Brain microvascular endothelial cell (primary cell): Measurements from ENCODE around the gene PSORS1C1.

ENCODE experiments used
- DNase-seq: peaks from one replicate; pipeline ENCODE4 v3.0.0-alpha.2; 2020
- H3K27ac ChIP-seq: fragments of 250-450 bp; sonication (Bioruptor Pico); 2 replicates; pipeline ENCODE4 v1.5.1; 2020; ENCODE audit warnings: mild to moderate bottlenecking, moderate library complexity
- H3K27me3 ChIP-seq: fragments of 250-450 bp; sonication (Bioruptor Pico); replicated peaks from 2 replicates; pipeline ENCODE4 v1.5.1; 2020; ENCODE audit warnings: mild to moderate bottlenecking
- H3K36me3 ChIP-seq: fragments of 250-450 bp; sonication (Bioruptor Pico); replicated peaks from 2 replicates; pipeline ENCODE4 v1.5.1; 2020; ENCODE audit warnings: mild to moderate bottlenecking
- H3K4me3 ChIP-seq: 2 replicates; pipeline ENCODE4 v1.5.1; 2011; ENCODE audit warnings: low read depth, mild to moderate bottlenecking, control low read depth, low read length, moderate library complexity
- CTCF ChIP-seq: IDR thresholded peaks from 2 replicates; pipeline ENCODE4 v1.5.1; 2011; ENCODE audit warnings: low read depth, mild to moderate bottlenecking, moderate library complexity, low read length, control low read depth, inconsistent platforms; ENCODE audit errors: missing control alignments
- in situ Hi-C: cut with HindIII; loops from 2 replicates; pipeline ENCODE4 v1.10.0; 2017; ENCODE audit warnings: low sequenced_read_pairs, low pct_ligation_motif_present

Gene PSORS1C1

GRCh38 chr6:31132806-31133205 is 18.2 kb downstream of the PSORS1C1 start:
- H3K36me3 ChIP-seq: no peaks in the 10 kb centered on the region
- peaks cover 4% of the 10 kb centered on the region for H3K27me3 ChIP-seq
- no peak overlapping the region for H3K4me3 ChIP-seq
- DNase-seq: no peak
- H3K27ac ChIP-seq: no peak overlapping the region
- in situ Hi-C loops: no loop called here
- no peak for TF ChIP-seq CTCF

- DNase-seq: no peak
- H3K27me3 ChIP-seq: no peaks in the 10 kb centered on the region
- TF ChIP-seq CTCF: no peak
- H3K36me3 ChIP-seq: no peaks in the 10 kb centered on the region
- no peak overlapping the region for H3K4me3 ChIP-seq
- H3K27ac ChIP-seq: no peak overlapping the region
- in situ Hi-C loops: no loop called here
These were observed 21.1 kb downstream of the PSORS1C1 start for GRCh38 chr6:31135710-31136109.

GRCh38 chr6:31138982-31139381 is 24.4 kb downstream of the PSORS1C1 start, which contains the start of gene PSORS1C2:
TSS of gene PSORS1C2 (minus strand) at chr6:31139066. CDS start at chr6:31139026, 40 bp downstream.
- TF ChIP-seq CTCF: no peak
- H3K4me3 ChIP-seq: no peak within 1 kb of the TSS
- DNase-seq: no peak
- in situ Hi-C loops: no loop called here
- H3K27me3 ChIP-seq: no peaks in the 10 kb centered on the region
- H3K36me3 ChIP-seq: no peaks in the 10 kb centered on the region
- H3K27ac ChIP-seq: no peak within 1 kb of the TSS

DNA sequence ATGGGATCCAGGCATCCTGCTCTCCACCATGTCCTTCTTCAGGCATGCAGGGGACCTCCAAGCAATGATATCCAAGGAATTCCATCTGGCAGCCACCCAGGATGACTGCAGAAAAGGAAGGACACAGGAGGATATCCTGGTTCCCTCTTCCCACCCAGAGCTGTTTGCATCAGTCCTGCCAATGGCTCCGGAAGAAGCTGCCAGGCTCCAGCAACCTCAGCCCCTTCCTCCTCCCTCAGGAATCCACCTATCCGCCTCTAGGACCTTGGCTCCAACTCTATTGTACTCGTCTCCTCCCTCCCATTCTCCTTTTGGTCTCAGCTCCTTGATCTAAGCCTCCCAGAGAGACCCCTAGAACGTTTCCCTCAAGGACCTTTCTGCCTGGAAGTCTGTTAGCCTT is 25.0 kb downstream of the PSORS1C1 start:
- H3K27ac ChIP-seq: no peak overlapping the region
- in situ Hi-C loops: no loop called here
- no peak for TF ChIP-seq CTCF
- H3K36me3 ChIP-seq: no peaks in the 10 kb centered on the region
- H3K27me3 ChIP-seq: no peaks in the 10 kb centered on the region
- no peak overlapping the region for H3K4me3 ChIP-seq
- DNase-seq: no peak

DNA sequence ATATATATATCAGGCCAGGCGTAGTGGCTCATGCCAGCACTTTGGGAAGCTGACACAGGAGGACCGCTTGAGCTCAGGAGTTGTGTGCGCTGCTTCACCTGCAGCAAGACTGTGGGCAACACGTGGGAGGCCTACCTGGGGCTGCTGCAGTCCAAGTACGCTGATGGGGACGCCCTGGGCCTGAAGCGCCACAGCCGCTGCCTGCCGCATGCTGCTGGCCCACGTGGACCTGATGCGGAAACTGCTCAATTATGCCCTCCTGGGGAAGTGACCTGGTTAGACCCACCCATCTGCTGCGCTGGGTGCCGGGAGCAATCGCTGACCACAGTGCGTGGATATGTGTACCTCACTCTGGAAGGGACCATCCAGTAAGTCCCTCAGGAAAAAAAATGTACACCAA is 26.0 kb downstream of the PSORS1C1 start:
- Histone ChIP-seq H3K27me3 (no peaks in the 10 kb centered on the region), H3K27ac (no peak overlapping the region), H3K4me3 (no peak overlapping the region), H3K36me3 (no peaks in the 10 kb centered on the region)
- no peak for TF ChIP-seq CTCF
- no peak for DNase-seq
- in situ Hi-C loops: no loop called here

GRCh38 chr6:31142361-31142761 is 27.8 kb downstream of the PSORS1C1 start:
- in situ Hi-C loops: no loop called here
- no peaks in the 10 kb centered on the region for H3K36me3 ChIP-seq
- no peak for DNase-seq
- H3K27ac ChIP-seq: no peak overlapping the region
- no peaks in the 10 kb centered on the region for H3K27me3 ChIP-seq
- TF ChIP-seq CTCF: no peak
- no peak overlapping the region for H3K4me3 ChIP-seq
